HG02938 (cell line): ENCODE results near the gene LIX1L.

Experiments
- ATAC-seq: cut with Tn5 transposase; IDR thresholded peaks from one replicate; pipeline ENCODE4 v1.9.1; 2021; ENCODE audit warnings: mild to moderate bottlenecking, moderate library complexity; ENCODE audit not compliant: unreplicated experiment

Gene LIX1L

DNA sequence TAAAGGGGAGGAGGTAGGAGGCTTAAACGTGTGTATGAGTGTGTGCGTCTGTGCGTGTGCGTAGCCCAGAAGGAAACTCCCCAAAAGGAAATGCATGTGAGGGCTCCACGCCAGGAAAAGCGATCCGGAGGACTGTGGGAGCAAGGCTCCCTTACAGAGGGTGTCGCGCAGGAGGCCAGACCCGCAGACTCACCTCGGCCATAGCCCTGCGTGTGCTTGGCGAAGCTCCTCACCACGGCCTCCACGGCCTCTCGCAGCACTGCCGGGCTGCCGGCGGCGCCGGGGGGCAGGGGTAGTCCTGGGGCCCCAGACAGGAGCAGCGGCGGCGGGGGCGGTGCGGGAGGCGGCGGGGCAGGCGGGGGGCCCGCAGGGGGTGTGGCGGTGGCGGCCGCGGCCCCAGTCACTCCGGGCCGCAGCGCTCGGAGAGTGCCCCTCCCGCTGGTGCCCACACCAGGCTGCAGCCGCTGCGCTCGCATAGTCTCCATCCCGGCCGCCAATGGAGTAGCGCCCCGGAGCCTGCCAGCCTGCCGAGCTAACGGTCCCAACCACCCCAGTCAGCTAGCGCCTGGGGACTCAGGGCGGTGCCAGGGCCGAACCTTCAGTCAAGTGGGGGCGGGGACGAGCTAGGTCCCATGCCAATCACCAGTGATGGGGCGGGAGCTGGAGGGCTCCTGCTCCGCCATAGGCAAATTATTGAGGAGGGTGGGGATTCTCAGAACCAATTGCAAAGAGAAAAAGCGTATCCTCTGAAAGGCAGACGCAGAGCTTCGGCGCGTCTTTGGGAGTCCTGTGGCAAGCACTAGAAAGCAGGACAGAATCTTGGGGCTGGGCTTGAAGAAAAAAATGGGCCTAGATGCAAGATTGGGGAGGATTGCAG, at the start of gene LIX1L:
TSS of gene LIX1L (minus strand) at position 575 of the 877 bp plus-strand sequence. CDS start at position 485, 90 bp downstream.
- peak; percentile 84 for ATAC-seq

DNA sequence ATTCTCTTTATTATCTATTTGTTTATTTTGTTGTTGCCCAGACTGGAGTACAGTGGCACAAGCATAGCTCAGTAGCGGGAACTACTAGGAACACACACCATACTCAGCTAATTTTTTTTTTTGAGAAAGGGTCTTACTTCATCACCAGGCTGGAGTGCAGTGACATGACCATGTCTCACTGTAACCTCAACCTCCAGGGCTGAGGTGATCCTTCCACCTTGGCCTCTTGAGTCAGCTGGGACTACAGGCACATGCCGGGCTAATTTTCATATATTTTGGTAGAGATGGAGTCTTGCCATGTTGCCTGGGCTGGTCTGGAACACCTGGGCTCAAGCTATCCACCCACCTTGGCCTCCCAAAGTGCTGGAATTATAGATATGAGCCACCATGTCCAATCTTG, 43.9 kb upstream of the LIX1L start:
- no peak for ATAC-seq

DNA sequence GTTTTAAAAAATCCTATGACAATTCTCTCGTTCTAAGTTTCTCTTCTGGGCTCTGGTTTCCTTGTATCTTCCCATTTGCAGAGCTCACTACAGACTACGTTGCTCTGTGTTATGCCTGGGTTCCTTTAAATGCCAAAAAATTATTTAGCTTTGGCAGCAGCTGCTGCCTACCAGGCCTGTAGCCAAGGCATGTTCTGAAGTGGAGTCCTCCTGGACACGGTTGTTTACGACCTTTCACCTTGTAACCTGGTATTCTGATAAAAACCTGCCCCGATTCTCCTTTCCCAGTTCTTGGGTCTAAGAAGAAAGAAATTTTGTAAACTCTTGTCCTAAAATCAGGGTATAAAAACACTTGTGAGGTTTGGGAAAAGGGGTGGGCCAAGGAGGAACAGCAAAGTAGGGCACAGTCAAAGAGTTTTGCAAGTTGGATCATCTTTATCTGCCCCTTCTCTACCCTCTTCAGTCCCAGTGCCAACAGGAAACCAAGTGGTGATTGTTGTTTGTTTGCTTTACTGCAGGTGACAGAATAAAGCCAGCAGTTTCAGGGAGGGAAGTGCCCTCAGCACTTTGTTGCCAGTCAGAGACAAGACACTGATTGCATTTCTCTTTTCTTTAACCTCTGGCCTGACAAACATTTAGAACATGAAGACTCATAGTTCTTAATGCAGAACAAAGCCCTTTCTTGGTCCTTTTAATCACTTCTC, 41.7 kb upstream of the LIX1L start:
- ATAC-seq: no peak

DNA sequence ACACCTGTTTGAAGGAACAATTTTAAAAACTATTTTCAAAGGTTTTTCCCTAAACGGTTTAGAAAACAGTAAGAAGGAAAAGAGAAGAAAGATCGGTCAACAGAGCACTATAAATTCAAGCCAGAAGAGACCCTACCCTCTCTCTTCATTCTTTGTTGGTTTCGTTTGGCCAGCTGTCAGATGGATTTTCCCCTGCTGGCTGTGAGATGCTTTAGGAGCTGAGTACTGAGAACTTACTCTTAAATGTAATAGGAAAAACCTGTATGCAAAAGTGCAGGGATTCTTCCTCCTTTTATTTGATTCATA, 39.9 kb upstream of the LIX1L start:
- ATAC-seq: no peak

DNA sequence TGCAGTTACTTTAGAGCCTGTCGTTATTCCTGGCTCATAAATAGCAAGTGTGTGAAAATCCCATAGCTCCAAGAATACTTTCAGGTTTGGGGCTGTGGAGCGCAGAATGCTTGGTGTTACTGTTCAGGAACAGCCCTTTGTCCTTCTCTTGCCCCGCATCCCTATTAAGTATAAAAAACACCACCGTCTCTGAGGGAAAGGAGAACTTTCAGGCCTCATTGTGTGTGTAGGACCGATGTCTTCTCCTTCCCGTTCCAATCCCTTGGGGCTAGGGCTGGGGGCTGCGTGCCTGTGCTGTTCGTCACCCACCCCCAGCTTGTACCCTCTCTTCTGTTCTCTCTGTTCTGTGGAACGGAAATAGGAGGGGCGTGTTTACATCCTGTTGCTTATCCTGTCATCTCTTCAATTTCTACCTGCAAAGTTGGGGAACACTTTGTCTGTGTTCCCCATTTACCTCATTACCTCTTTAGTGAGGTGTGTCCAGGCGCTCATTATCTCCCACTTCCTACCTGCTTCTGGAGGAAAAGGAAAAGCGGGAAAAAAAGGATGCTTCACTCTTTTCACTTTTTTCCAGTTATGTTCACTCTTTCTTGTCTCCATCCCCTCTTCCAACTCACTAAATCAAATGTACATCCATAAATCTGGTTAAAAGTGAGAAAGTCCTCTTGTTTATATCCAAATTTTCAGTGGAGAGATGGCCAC, 39.4 kb upstream of the LIX1L start:
- peak; percentile 34 for ATAC-seq

DNA sequence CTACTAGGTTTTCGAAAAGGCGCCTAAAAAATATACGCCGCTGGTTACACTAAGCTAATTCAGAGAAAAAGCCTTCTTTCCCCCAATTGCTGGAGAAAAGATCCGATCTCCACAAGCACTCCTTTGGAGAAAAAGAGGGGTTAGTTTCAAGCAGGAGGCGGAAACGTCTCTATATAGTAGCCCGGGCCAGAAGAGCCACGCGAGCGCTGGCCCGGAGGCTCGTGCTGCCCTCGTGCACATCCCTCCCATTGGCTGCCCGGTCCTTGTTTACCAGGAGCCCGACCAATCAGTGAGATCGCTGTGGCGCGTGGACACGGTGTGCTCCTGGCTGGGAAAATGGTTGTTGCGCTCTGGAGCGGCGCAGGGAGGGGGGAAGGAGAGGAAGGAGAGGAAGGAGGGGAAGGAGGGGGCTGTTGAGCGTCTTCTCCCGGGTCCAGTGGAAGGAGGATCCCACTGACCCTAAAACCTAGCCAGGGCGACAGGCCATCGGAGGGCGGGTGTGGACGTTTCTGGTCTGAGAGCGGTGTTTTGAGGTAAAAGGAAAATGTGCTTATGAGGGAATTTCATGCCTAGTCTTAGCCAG, 38.7 kb upstream of the LIX1L start, which contains the start of gene TXNIP:
TSS of gene TXNIP (minus strand) at position 147 of the 583 bp plus-strand sequence. CDS start 313 bp downstream, outside the sequence.
- peak; percentile 76 for ATAC-seq

DNA sequence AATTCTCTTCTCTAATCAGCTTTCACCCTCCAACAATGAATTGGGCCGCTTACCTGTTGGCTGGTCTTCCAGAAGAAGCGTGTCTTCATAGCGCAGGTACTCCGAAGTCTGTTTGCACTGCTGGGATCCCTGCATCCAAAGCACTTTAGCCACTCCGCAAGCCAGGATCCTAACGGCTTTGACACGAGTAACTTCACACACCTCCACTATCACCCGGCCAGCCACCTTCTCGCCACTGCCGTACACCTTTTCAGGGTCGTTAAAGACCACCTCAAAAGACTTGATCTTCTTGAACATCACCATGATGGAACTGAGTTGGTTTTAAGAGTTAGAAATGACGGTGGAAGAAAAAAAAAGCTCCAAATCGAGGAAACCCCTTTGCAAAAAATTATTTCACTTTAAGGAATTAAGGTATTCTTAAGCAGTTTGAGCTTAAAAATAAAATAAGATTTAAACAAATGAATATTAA, 38.2 kb upstream of the LIX1L start:
- no peak for ATAC-seq

DNA sequence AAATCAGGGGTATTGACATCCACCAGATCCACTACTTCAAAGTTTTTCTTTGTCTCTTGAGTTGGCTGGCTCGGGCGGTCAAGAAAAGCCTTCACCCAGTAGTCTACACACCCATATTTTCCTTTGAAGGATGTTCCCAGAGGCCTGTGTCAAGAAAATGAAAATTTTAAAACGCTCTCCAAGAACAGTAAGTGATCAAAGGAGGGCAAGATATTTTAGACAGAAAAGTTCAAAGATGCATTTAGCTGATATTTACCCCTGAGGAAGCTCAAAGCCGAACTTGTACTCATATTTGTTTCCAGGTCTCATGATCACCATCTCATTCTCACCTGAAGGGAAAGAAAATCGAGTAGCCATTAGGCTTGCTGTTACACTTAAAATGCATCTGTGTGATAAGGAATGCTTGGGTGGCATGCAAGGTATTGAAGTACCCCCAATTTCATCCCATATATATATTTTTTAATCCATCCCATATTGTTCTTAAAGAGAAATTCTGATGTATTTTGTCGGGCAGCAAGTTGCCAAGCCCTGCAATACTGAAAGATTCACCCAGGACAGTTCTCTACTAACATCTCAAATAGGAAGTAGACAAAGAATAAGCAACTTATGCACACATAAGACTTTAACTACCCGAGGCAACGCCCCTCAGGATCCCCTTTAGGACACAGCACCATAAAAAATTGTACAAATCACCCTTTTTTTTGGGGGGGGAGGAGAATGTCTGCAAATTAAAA, 37.5 kb upstream of the LIX1L start:
- no peak for ATAC-seq

DNA sequence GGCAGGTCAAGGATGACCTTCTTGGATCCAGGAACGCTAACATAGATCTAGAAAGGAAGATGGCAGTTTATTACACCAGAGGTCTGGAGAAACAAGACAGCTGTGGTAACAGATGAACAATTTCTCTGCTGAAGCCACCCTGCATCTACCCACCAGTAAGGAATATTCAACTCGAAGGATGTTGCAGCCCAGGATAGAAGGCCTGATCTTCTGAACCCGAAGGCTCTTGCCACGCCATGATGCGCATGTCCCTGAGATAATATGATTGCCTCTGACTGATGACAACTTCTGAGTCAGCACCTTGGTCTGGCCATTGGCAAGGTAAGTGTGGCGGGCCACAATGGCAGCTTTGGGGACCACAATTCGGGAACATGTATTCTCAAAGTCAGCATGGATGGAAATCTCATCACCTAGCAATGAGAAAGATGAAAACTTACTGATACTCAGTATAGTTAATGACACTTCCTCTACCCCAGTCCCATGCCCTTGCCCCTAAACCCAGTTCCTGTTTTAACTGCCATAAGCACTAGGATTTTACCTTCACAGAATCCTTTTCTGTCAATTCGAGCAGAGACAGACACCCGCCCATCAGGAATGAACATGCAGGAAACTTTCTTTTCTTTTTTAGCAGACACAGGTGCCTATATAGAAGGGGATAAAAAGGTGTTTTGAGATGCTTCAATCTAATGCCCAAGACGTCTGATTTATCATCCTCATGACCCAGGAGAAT, 36.7 kb upstream of the LIX1L start:
- ATAC-seq: no peak

DNA sequence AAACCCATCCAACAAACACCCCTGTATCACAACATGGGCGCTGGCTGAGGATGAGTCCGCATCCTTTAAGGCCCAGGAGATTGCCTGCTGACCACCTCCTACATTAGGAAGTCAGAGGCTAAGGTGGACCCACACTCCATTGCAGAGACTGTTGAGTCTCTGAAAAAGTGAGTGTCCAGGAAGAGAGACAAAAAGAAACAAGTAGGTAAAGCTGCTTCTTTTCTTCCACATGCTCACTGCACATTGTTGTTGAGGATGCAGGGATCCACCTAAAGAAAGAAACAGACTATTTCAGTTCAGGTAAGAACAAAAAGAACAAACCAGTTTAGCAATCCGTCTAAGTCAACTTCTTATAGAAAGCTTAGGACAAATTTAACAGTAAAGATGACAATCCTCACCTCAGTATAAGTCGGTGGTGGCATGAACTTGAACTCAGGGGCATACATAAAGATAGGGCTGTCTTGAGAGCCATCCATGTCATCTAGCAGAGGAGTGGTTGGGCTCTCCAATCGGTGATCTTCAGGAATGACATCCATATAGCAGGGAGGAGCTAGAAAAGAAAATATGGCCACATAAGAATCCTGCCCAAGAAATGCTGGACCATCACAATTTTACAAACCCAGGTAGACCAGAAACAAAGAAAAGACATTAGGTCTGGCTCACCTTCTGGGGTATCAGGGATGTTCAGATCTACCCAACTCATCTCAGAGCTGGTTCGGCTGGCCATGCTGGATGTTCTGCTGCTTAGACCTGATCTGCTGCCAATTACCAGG, 36.0 kb upstream of the LIX1L start:
- ATAC-seq: no peak

DNA sequence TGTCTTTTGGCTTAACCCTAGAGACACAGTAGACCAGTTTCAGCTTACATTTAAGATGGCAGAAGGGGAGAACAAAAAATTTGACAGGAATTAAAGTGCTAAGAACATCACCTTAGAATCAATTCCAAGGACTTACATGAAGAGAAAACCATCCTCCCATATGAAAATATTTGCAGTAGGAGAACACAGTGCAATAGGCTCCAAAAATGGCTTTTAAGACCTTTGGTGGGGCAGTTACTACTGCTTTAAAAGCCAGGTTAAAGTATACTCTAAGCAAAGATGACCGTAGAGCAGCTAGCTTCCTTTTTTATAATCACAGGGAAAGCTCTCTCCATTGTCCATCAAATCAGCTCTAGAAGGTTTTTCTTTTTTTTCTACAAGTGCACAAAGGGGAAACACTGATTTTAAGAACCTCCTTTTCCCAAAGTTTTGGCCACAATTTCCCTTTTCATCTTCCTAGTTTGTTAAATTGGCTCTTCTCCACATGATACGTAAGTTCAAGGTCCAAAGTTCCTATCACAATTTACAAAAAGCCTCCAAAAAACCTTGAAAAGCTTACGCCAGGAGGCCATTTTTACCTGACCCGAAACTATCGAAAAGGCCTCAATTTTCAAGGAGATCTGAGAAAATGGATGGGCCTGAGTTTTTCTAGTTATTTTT, 35.3 kb upstream of the LIX1L start:
- no peak for ATAC-seq

DNA sequence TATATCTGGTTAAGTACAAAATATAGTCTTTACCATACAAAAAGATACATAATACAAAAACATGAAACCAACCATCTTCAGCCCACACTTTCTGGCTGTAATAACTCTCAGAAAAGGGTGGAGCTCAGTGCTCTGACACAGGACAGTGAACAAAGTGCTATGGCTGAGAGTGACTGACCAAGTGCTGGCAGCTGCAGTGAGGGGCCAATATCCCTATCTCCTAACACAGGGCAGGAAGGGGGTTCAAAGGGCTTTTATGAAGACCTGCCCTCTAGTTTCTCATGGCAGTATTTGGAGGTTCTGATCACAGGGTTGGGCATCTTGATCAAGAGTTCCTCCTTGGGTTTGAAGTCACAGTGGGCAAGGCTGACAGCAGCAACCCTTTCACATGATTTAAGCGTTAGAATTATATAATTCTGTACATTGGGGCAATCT, 34.7 kb upstream of the LIX1L start:
- no peak for ATAC-seq

DNA sequence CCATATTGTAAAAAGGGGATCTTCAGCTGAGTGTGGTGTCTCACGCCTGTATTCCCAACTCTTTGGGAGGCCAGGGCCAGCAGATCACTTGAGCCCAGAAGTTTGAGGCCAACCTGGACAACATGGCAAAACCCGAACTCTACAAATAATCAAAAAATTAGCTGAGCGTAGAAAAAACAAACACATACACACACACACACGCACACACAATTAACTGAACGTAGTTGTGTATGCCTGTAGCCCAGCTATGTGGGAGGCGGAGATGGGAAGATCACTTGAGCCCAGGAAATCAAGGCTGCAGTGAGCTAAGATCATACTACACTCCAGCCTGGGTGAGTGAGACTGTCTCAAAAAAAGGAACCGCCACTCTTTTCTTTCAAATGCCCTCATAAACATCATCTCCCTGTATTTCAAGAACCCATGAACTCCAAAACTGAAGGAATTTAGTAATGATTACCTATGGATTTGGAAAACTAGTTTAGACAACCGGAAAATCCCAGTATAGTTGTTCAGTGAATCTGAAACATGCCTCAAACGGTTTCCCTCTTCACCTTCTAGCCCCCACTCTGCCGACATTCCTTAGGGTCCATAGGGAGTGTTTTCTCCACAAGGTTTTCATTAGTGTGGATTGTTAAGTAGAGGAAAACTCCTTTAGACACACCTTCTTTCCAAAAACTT, 34.1 kb upstream of the LIX1L start:
- ATAC-seq: no peak

DNA sequence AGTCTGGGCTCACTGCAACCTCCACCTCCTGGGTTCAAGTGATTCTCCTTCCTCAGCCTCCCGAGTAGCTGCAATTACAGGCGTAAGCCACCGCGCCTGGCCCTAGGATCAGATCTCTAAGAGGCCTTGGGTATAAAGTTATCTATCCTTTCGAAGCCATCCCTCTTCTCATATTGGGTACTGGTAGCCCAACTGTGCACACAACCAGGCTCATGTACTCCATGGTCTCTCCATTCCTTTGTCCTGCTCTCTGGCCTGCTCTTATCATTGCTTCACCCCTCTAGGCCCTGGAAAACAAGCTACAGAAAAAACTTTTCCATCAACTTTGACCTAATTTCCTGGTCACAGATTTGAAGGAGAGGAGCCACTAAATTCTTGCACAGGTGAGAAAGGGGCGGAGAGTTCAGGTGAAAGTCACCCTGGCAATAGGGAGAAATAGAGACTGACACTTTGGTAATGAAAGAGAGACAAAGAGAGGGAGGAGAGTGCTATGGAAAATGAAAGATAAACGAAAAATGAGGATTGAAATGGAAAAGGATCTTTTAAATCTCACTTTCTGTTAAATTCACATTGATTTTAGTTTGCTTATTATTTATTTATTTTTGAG, 32.5 kb upstream of the LIX1L start:
- no peak for ATAC-seq

DNA sequence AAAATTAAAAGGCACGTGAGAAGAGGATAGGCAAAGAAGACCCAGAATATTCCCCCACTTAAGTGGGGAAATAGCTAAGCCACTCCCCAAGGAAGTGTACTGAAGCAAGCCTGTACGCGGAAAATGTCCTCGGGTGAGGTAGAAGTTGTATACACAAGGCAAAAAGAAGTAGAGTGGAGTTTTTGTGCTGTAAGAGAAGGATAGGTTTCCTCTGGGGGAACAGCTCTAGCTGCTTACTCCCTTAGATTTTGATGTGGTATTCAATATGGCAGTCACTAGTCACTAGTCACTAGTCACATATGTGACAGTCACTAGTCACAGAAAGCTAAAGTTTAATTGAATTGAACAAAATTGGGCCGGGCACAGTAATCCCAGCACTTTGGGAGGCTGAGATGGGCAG, 31.0 kb upstream of the LIX1L start:
- no peak for ATAC-seq

DNA sequence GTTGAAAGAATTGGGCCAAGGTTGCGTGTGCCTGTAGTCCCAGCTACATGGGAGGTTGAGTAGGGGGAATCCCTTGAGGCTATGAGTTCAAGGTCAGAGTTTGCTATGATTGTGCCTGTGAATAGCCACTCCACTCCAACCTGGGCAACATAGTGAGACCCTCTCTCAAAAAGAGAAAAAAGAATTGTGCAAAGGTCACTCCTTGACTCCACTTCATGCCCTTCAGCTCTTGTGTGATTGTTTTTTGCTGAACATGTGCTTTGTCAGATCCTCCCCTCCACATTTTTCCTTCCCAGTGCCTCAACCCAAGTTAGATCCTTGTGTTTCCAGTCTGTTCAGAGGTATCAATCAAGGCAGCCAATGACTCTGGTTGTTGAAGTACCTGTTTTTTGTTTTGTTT, 30.1 kb upstream of the LIX1L start:
- no peak for ATAC-seq

DNA sequence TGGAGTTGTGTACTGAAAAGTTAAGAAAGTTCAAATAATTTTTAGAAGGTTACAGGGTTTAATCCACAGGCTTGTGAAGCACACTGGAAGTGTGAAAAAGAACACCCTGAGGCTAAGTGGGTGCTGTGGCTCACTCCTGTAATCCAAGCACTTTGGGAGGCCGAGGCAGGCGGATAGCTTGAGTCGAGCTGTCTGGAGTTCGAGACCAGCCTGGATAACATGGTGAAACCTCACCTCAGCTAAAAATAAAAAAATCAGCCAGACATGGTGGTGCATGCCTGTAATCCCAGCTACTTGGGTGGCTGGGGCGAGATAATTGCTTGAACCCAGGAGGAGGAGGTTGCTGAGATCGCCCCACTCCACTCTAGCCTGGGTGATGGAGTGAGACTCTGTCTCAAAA, 28.7 kb upstream of the LIX1L start:
- ATAC-seq: no peak
